ENCODE results near the gene C22orf39. TPM values are rescaled to one million over a fixed set of nuclear protein-coding genes. Genes with fewer than 3 reads are reported as not detected.

C22orf39 gene
- polyA plus RNA-seq, 2 of the 4 experiments (the other 2 are of a cell fraction) = 19.4 to 19.5 TPM

DNA sequence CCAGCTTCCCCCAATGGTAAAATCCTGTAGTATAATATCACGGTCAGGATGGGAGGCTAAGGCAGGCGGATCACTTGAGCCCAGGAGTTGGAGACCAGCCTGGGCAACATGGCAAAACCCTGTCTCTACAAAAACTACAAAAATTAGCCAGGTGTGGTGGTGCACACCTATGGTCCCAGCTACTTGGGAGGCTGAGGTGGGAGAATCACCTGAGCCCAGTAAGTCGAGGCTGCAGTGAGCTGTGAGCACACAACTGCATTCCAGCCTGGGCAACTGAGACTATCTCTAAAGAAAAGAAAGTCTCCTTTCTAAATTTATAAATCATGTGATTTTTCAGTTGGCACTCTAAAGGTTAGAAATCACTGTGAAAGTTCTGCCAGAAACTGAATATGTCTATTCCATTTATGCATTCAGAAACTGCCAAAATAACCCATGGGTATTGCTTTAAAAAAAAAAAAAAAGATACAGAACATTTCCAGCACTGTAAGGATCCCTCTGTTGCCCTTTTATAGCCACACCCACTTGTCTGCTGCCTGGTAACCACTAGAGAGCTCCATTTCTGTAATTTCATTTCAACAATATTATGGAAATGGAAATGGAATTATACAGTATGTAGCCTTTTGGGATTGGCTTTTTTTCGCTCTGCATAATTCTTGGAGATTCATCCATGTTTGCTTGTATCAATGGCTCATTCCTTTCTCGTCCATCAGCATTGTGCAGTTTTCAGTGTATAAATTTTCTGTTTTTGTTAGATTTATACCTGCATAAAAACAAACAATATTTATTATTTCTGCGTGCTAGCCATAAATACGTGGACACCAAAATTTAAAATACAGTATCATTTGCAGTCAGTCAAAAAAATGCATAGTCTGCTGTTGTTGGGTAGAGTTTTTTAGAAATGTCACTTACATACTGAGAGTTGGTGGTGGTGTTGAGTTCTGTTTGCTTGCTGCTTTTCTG is 41.7 kb upstream of the C22orf39 start:
- H3K4me3 ChIP-seq = no peak overlapping the region
- H3K9me3 ChIP-seq = no peaks in the 10 kb centered on the region
- peak; percentile 54 to 73; a peak in 4 of 6 replicates for ATAC-seq
- TF ChIP-seq CBX8 (IDR thresholded peaks at IDR 0.05) (no peak), HDAC2 (IDR thresholded peaks at IDR 0.05) (no peak), EP300 (IDR thresholded peaks at IDR 0.05) (no peak)
- TF ChIP-seq, protein P1, sequence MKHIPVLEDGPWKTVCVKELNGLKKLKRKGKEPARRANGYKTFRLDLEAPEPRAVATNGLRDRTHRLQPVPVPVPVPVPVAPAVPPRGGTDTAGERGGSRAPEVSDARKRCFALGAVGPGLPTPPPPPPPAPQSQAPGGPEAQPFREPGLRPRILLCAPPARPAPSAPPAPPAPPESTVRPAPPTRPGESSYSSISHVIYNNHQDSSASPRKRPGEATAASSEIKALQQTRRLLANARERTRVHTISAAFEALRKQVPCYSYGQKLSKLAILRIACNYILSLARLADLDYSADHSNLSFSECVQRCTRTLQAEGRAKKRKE (CRISPR knock-in tag; IDR thresholded peaks at IDR 0.05; ENCODE audit: low read depth) = no peak
- CTCF ChIA-PET = interaction anchor here (0.7 to 2.1 kb wide), 3 partner anchors 17 to 142 kb away, joined by 3 to 6 read pairs (median 3); no protein-coding TSS in a partner anchor
- 0 out of 3 replicates have a peak, but pooled peaks cover 3% of the 10 kb centered on the region for H3K4me1 ChIP-seq
- H3K4me2 ChIP-seq = no peak overlapping the region
- FAIRE-seq = no peak
- no peak overlapping the region for H3K27ac ChIP-seq
- peak in 1 of 2 experiments; percentile 14 for DNase-seq (ENCODE audit: low read depth in 1 of 2, low spot score in 1 of 2)
- WGBS (ENCODE audit: missing lambda C conversion rate) = 90% methylated on average over 7 of the region's 7 CpGs
- POLR2A ChIA-PET = interaction anchor here (1.0 kb wide), 1 partner anchor 9 kb away, joined by 4 read pairs; the partner anchor contains the start of gene CDC45

DNA sequence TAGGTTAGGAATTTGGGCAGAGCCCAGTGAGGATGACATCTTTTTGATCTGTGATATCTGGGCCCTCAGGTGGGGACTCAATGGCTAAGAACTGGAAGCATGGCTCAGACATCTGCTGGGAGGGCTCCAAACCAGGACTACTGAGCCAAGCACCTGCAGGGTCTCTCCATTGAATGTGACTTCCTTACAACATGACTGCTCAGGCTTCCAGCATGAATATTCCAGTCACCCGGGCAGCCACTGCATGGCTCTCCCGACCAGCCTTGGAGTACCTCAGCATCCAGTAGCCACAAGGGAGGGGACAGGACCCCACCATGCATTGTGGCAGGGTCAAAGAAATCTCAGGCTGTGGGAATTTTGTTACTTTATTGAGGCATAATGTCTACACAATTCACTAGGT is 40.8 kb upstream of the C22orf39 start:
- DNase-seq (ENCODE audit: low read depth in 1 of 2, low spot score in 1 of 2) (no peak), ATAC-seq (no peak), FAIRE-seq (no peak)
- 89% methylated on average over 2 of the region's 2 CpGs for WGBS (ENCODE audit: missing lambda C conversion rate)
- Histone ChIP-seq H3K27ac (no peak overlapping the region), H3K4me2 (no peak overlapping the region), H3K4me3 (no peak overlapping the region), H3K9me3 (no peaks in the 10 kb centered on the region), H3K4me1 (0 out of 3 replicates have a peak, but pooled peaks cover 3% of the 10 kb centered on the region)
- no peak for TF ChIP-seq ZFP36 (IDR thresholded peaks at IDR 0.05; ENCODE audit: borderline replicate concordance, partially characterized antibody)
- TF ChIP-seq, protein P2, sequence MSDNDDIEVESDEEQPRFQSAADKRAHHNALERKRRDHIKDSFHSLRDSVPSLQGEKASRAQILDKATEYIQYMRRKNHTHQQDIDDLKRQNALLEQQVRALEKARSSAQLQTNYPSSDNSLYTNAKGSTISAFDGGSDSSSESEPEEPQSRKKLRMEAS (IDR thresholded peaks at IDR 0.05) = no peak
- no peak for TF ChIP-seq PHF8 (IDR thresholded peaks at IDR 0.05; ENCODE audit: borderline replicate concordance, low read depth)
- TF ChIP-seq, protein P3, sequence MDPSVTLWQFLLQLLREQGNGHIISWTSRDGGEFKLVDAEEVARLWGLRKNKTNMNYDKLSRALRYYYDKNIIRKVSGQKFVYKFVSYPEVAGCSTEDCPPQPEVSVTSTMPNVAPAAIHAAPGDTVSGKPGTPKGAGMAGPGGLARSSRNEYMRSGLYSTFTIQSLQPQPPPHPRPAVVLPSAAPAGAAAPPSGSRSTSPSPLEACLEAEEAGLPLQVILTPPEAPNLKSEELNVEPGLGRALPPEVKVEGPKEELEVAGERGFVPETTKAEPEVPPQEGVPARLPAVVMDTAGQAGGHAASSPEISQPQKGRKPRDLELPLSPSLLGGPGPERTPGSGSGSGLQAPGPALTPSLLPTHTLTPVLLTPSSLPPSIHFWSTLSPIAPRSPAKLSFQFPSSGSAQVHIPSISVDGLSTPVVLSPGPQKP (IDR thresholded peaks at IDR 0.05; ENCODE audit: low read depth, low read length) = no peak
- no peak for TF ChIP-seq ZSCAN20 (CRISPR knock-in tag; IDR thresholded peaks at IDR 0.05)
- TF ChIP-seq RARB (CRISPR knock-in tag; IDR thresholded peaks at IDR 0.05) = no peak
- TF ChIP-seq ZC3H11A (IDR thresholded peaks at IDR 0.05) = no peak
- no peak for TF ChIP-seq NPAS2 (CRISPR knock-in tag; IDR thresholded peaks at IDR 0.05; ENCODE audit: borderline replicate concordance)
- no peak for TF ChIP-seq NFE2L2 (conservative IDR thresholded peaks at IDR 0.05; ENCODE audit: low read length)
- TF ChIP-seq GATA3 (IDR thresholded peaks at IDR 0.05; ENCODE audit: borderline replicate concordance) = no peak
- no peak for TF ChIP-seq ZNF302 (CRISPR knock-in tag; IDR thresholded peaks at IDR 0.05)
- no peak for TF ChIP-seq RAD21 (conservative IDR thresholded peaks at IDR 0.05 in 1 of 2, IDR thresholded peaks at IDR 0.05 in 1 of 2)
- TF ChIP-seq FOSL2 (IDR thresholded peaks at IDR 0.05) = no peak
- TF ChIP-seq FOSL2 (CRISPR knock-in tag; IDR thresholded peaks at IDR 0.05) = no peak
- no peak for TF ChIP-seq RCOR1 (IDR thresholded peaks at IDR 0.05; ENCODE audit: low read depth, low read length)
- TF ChIP-seq, protein P4, sequence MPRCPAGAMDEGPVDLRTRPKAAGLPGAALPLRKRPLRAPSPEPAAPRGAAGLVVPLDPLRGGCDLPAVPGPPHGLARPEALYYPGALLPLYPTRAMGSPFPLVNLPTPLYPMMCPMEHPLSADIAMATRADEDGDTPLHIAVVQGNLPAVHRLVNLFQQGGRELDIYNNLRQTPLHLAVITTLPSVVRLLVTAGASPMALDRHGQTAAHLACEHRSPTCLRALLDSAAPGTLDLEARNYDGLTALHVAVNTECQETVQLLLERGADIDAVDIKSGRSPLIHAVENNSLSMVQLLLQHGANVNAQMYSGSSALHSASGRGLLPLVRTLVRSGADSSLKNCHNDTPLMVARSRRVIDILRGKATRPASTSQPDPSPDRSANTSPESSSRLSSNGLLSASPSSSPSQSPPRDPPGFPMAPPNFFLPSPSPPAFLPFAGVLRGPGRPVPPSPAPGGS (IDR thresholded peaks at IDR 0.05) = no peak
- TF ChIP-seq, protein P5, sequence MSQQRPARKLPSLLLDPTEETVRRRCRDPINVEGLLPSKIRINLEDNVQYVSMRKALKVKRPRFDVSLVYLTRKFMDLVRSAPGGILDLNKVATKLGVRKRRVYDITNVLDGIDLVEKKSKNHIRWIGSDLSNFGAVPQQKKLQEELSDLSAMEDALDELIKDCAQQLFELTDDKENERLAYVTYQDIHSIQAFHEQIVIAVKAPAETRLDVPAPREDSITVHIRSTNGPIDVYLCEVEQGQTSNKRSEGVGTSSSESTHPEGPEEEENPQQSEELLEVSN (IDR thresholded peaks at IDR 0.05; ENCODE audit: borderline replicate concordance, low read depth) = no peak
- TF ChIP-seq JUNB (IDR thresholded peaks at IDR 0.05) = no peak
- no peak for TF ChIP-seq HEYL (CRISPR knock-in tag; IDR thresholded peaks at IDR 0.05)
- POLR2A ChIA-PET = no interaction called here
- CTCF ChIA-PET = interaction anchor here (2.1 kb wide), 1 partner anchor 142 kb away, joined by 6 read pairs; no protein-coding TSS in a partner anchor
